HG03378 (cell line): Measurements from ENCODE around the gene IPO11.
"Not testable (repeated sequence)": the region's sequence is repeated elsewhere in the genome, so short reads cannot be mapped to it uniquely, and the experiment has no call there.

ENCODE experiments used
- ATAC-seq: cut with Tn5 transposase; IDR thresholded peaks from one replicate; pipeline ENCODE4 v1.9.1; 2021; ENCODE audit warnings: mild to moderate bottlenecking, moderate library complexity; ENCODE audit not compliant: unreplicated experiment

IPO11 gene

GRCh38 chr5:62633243-62633642 lies 220.7 kb downstream of the IPO11 start:
- no peak for ATAC-seq

- ATAC-seq = no peak
Measured at GRCh38 chr5:62640446-62640845, 227.9 kb downstream of the IPO11 start.

- no peak for ATAC-seq
Measured at GRCh38 chr5:62642468-62642867, 229.9 kb downstream of the IPO11 start.

GRCh38 chr5:62643556-62644451 lies 231.2 kb downstream of the IPO11 start:
- ATAC-seq = no peak

GRCh38 chr5:62645223-62645622 lies 232.7 kb downstream of the IPO11 start:
- no peak for ATAC-seq

- ATAC-seq = no peak
Measured at GRCh38 chr5:62647241-62647640, 234.7 kb downstream of the IPO11 start.

GRCh38 chr5:62649025-62649424 lies 236.5 kb downstream of the IPO11 start:
- no peak for ATAC-seq

- no peak for ATAC-seq
Measured at GRCh38 chr5:62649476-62650113, 237.0 kb downstream of the IPO11 start.

- ATAC-seq = no peak
Measured at GRCh38 chr5:62650197-62650596, 237.6 kb downstream of the IPO11 start.

GRCh38 chr5:62652225-62652624 lies 239.7 kb downstream of the IPO11 start:
- ATAC-seq = no peak

GRCh38 chr5:62653001-62653863 lies 240.7 kb downstream of the IPO11 start:
- ATAC-seq = no peak

- ATAC-seq = no peak
Measured at GRCh38 chr5:62653864-62654575, 241.5 kb downstream of the IPO11 start.

GRCh38 chr5:62657772-62658171 lies 245.2 kb downstream of the IPO11 start:
- not testable (repeated sequence) for ATAC-seq

- ATAC-seq = no peak
Measured at GRCh38 chr5:62661126-62661525, 248.6 kb downstream of the IPO11 start.

- ATAC-seq = no peak
Measured at GRCh38 chr5:62662521-62662920, 250.0 kb downstream of the IPO11 start.

GRCh38 chr5:62671479-62671878 lies 258.9 kb downstream of the IPO11 start:
- ATAC-seq = no peak

- ATAC-seq = not testable (repeated sequence)
Measured at GRCh38 chr5:62676596-62676995, 264.0 kb downstream of the IPO11 start.
